NCI-H82 (cell line): ENCODE data around the gene ANKRD40.
A peak's percentile ranks its signal among the peaks of the same experiment; 100 is the strongest.

Experiments
- DNase-seq: peaks from one replicate; lab custom pipeline; 2025; lab: John Stamatoyannopoulos, UW

Gene ANKRD40

DNA sequence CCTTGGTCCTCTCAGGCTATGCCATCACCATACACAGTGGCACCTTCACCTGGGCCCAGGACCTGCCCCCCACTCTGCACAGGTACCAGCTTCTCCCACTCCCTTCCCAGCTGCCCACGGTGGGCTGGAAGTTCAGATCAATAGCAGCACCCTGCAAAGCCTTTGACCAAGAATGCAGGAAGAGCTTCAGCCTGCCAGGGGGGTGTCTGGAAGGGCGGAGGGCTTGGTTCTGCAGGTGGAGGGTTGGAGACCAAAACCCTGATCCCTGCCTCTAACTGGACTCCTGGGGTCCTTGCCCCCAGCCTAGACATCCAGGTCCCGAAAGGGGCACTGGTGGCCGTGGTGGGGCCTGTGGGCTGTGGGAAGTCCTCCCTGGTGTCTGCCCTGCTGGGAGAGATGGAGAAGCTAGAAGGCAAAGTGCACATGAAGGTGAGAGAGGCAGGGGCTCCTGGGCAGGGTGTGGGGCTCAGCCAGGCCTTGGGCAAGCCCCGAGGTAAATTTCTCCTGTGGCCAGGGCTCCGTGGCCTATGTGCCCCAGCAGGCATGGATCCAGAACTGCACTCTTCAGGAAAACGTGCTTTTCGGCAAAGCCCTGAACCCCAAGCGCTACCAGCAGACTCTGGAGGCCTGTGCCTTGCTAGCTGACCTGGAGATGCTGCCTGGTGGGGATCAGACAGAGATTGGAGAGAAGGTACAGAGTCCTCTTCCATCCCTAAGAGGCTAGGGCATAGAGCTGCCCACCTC lies 38.7 kb downstream of the ANKRD40 start:
- DNase-seq, result no peak

DNA sequence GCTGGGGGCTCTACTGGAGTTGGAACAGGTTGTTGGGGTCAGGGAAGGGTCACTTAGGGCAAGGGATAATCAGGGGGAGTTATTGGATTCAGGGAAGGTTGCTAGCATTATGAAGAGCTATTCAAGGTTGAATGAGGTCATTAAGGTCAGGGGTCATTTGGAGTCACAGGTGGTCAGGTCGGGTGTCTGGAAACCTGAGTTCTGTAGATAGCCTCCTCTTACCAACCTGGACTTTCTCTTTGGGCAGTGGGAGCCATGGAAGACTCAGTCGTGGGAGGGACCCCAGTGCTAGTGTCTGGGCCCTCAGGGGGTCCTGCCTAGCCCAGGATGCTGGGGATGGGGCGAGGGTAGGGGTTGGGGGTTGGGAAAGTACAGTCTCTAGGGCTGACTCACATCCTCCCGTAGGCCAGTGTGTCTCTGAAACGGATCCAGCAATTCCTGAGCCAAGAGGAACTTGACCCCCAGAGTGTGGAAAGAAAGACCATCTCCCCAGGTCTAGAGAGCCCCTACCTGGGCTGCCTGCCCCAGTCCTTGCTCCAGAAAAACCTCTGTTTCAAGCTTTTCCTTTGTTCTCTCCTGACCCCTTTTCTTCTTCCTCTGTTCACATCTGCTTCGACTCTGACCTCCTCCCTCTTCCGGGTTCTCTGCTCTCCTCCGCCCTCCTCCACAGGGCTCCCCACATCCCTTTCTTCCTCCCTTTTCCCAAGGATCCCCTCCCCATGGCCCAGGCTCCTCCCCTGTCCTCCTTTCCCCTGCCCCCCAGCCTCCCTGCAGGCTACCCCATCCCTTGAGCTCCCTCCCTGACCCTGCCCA lies 39.5 kb downstream of the ANKRD40 start:
- no peak for DNase-seq

DNA sequence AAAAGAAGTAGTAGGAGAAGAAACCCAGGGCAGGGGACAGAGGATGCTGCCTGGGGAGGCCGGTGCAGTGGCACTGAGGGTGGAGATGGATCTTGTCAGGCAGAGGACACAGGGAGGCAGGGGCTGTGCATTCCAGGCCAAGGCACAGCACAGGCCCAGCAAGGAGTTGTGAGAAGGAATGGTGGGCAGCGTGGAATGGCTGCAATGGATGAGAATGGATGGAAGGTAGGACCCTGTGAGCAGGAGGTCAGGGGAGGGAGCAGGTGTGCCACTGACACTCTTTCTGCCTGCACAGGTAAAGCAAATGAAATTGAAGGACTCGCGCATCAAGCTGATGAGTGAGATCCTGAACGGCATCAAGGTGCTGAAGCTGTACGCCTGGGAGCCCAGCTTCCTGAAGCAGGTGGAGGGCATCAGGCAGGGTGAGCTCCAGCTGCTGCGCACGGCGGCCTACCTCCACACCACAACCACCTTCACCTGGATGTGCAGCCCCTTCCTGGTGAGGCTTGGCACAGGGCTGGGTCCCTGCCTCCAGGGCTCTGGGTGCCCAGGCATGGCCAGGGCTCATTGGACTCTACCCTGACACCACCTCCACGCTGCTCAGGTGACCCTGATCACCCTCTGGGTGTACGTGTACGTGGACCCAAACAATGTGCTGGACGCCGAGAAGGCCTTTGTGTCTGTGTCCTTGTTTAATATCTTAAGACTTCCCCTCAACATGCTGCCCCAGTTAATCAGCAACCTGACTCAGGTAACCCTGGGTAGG lies 40.3 kb downstream of the ANKRD40 start:
- DNase-seq, result no peak

DNA sequence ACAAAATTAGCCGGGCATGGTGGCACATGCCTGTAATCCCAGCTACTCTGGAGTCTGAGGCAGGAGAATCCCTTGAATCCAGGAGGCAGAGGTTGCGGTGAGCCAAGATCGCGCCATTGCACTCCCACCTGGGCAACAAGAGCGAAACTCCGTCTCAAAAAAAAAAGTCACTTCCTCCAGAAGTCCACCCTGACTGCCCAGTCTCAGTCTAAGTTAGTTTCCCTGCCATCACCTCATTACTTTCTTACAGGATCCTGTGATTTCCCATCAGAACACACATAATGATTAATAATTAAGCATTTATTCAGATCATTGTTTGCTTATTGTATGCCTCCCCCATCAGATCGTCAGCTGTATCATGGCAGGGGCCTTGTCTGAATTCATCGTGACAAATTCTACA lies 41.4 kb downstream of the ANKRD40 start:
- no peak for DNase-seq

DNA sequence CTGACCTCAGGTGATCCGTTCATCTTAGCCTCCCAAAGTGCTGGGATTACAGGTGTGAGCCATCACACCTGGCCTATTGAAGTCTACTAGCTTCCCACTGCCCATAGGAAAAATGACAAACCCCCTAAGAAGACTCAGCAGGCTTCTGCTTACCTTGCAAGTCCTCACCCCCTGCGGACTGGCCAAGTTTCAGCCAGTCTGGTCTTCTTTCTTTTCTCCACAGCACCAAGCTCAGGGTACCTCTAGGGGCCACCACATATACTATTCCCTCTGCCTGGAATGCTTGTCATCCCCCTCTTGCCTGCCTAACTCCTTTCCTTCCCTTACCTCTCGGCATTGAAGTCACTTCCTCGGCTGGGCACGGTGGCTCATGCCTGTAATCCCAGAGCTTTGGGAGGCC lies 41.9 kb downstream of the ANKRD40 start:
- no peak for DNase-seq

DNA sequence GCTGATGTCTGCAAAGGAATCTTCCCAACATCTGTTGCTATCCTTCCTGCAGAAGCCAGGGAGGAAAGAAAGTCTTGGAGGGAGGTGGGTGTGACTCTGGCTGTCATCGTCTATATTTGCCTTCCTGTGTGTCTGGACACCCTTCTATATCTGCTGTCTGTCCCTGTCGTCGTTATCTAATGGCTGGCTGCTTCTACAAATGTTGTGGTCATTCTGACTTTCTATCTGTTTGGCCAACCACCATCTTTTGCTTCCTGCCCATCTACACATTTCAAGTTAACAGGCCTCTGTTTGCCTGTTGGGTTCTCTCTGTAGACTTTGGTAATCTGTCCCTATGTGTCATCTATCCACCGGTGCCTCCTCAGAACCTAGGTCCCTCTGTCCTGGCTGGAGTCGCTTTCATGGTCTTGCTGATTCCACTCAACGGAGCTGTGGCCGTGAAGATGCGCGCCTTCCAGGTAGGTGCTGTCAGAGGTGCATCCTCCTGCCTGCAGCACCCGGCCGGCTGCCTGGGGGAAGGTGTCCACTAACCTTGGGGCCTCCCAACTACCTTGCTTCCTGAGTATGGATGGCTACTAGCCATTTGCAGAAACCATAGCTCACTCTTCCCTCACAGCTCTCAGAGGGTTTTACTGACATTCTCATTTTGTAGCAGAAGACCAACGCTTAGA lies 42.8 kb downstream of the ANKRD40 start:
- DNase-seq, result no peak

DNA sequence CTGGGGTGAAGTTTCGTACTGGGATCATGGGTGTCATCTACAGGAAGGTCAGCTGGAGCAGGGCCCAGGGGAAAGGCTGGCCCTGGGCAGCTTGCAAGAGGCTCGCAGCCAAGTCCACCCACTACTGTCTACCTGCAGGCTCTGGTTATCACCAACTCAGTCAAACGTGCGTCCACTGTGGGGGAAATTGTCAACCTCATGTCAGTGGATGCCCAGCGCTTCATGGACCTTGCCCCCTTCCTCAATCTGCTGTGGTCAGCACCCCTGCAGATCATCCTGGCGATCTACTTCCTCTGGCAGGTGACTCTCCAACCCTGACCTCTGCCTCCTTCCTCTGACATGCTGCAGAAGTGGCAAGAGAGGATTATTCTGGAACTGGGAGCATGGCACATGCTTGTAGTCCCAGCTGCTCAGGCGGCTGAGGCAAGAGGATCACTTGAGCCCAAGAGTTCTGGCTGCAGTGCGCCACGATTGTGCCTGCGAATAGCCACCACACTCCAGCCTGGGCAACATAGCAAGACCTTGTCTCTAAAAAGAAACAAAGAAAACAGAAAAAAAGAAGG lies 43.8 kb downstream of the ANKRD40 start:
- no peak for DNase-seq

DNA sequence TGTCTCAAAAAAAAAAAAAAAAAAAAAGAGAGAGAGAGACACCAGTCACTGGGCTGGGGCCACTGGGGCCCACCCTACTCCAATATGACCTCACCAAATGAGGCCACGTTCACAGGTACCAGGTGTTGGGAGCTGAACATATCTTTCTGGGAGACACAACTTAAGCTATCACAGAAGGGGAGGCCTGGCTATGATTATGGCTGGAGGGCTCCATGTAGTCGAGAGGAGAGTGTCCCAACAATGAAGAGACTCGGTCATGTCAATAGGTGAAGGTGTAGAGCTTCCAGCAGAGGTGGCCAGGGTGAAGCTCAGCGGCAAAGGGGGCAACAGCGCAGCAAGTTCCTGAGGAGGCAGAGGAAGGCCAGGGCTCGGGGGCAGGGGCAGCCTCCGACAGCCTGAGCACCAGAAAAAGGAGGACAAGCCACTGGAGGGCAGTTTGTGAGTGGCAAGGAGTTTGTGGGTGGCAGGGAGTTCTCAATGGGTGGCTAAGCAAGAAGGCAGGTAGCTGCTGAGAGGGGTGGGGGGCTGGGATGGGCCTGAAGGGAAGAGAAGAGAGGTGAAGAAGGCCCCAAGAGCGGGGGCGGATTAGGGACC lies 45.0 kb downstream of the ANKRD40 start:
- DNase-seq, result no peak

DNA sequence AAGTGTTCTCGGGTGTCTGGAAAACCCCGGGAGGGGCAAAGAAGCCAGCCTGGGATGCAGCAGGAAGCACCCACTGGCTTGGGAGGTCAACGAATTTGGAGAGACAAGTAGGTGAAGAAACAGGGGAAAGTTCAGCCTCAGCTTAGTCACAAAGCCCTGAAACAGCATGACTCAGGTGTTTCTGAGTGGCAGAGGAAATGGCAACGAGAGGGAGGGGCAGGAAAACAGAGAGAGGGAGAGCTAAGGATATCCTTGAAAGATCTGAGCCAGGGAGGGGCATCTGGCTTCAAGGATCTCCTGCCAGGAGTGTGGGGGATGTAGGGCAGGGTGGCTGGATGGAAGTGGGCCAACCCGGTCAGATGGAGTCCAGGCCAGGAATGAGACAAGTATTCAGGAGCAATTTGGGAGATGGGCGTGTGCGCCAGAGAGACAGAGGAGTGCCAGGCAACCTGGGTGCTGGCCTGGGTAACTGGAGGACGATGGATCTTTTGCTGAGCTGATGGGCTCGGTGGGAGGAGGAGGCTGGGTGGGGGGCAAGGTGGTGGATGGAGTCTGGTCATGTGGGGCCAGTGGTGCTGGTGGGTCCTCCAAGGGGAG lies 45.8 kb downstream of the ANKRD40 start:
- peak; percentile 54 for DNase-seq

DNA sequence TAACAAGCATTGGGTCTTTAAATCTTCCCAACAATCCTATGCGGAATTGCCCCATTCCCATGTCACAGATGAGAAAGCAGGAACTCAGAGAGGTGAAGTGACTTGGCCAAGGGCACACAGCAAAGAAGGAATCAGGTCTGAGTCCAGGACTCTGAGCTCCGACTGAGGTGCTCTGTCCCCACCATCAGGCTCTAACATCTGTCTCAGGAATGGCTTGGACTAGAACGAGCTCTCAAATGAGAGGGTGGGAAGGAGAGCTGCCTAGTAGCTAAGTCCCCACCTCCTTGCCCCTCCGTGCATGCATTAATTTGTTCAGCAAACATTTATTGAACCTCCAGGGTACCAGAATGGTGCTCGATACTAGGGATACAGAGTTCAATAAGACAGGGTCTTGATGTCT lies 46.4 kb downstream of the ANKRD40 start:
- DNase-seq, result no peak

DNA sequence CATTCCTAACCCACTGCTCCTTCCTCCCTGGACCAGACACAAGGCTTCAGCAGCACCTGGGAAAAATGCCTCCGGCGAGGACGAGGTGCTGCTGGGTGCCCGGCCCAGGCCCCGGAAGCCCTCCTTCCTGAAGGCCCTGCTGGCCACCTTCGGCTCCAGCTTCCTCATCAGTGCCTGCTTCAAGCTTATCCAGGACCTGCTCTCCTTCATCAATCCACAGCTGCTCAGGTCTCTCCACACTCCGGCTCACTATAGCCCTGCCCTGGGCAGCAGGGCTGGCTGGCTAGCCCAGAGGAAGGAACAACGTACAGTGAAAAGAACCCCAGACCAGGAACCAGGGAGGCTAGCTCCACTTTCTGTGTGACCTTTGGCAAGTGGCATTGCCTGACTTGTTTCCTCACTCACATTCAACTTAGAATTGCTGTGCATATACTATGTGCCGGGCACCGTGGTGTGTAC lies 46.8 kb downstream of the ANKRD40 start:
- DNase-seq, result no peak

DNA sequence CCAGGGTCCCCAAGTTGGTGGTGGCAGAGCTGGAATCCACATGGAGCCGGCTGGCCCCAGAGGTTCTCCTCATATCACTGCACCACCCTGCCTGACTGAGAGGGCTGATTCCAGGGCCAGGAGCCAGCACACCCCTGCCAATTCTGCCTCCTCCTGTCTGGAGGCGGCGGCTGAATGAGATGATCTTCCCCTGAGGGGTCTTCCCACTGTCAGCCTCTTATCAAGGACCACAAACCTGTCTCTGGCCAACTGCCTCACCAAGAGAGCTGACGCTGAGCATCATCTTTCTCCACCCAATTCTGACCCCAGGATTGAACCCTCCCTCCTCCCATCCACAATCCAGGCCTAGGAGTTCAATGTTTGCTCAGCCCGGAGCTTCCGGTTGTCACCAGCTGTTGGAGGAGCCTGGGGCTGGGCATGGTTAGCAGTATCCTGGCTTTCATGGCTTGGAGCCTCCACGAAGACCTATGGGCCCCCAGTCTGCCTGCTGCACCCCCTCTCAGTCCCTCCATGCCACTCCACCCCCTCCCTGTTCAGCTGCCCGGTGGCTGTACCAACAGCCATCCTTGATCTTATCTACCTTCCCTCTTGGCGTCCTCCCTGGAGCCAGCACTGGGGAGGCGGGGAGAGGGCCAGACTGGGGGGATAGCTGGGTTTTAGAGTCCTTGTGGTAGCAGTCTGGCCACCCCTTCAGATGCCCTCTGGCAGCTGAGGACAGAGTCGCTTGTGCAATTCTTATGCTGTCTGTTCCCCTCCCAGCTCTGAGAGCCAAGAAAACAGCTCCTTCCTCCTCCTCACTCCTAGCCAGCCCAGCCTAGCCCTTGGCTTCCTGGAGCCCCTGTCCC lies 47.5 kb downstream of the ANKRD40 start:
- no peak for DNase-seq

DNA sequence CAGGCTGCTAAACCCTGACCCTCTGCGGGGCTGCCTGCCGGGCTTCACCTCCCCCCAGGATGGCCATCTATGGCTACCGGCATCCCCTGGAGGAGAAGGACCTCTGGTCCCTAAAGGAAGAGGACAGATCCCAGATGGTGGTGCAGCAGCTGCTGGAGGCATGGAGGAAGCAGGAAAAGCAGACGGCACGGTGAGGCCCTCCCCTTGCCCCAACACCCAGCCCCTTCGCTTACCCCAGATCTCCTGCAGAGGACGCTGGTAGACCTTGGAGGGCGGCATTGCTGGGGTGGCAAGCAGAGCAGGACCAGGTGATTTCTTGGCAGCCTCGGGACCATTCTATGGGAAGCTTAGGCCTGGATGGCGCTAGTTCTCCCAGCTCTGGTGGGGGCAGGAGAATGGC lies 48.5 kb downstream of the ANKRD40 start:
- no peak for DNase-seq

DNA sequence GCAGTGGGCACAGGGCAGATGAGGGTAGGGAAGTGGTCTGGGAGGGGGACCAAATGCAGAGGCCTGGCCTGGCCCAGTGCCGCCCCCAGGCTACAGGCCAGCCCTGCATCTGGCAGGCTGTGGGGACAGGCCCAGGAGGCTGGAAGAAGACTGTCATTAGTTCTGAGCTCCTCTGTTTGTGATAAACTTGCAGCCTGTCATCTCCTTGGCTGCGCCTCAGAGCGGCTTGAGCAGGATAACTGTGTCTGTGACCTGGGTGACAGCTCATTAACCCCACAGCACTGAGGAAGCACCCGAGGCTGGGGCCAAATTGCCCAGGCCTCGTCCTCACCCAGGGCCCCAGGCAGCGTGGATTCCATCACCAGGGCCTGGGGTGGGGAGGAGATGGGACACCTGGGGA lies 49.1 kb downstream of the ANKRD40 start:
- DNase-seq, result no peak

DNA sequence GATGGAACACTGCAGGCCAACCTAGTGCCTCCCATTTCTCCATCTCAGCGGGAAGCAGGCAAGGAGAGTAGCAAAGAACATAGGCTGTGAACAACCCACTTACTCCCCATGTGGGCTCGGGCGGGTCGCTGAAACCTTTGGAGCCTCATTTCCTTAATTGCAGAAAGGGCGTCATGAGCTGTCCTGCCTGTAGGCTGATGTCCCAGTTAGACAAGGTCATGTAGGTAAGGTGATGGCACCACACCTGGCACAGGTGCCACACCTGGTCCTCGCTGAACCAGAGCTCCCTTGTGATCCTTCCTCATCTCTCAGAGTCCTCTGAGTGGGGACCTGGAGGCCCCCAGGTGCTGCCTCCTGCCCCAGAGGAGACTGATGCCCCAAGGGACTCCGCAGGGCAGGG lies 50.1 kb downstream of the ANKRD40 start:
- no peak for DNase-seq

DNA sequence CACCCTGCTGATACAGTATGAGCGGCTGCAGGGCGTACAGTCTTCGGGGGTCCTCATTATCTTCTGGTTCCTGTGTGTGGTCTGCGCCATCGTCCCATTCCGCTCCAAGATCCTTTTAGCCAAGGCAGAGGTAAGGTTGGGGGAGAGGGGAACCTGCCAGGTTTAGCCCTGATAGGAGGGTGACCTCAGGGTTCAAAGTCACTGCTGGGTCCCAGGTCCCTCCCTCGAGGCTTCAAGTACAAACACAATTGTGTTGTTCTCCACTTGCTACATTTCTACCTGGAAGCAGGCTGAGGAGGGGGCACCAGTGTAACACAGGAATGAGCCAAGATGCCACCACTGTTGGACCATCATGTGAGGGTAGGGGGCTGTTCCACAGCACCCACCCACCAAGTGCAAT lies 50.7 kb downstream of the ANKRD40 start:
- no peak for DNase-seq

DNA sequence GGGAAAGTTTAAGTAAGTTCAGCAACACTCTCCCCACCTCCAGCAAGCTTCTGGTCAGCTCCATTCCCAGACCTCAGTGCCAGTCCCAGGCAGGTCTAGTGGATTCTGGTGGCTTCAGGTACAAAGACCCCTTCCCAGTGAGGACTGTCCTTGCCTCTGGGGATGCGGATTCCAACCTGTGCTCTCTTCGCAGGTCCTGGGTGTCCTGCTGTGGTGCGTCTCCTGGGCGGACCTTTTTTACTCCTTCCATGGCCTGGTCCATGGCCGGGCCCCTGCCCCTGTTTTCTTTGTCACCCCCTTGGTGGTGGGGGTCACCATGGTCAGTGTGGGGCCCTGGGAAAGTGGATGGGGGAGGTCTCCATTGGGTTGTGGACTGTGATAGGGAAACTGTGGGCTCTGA lies 51.2 kb downstream of the ANKRD40 start:
- DNase-seq, result no peak

DNA sequence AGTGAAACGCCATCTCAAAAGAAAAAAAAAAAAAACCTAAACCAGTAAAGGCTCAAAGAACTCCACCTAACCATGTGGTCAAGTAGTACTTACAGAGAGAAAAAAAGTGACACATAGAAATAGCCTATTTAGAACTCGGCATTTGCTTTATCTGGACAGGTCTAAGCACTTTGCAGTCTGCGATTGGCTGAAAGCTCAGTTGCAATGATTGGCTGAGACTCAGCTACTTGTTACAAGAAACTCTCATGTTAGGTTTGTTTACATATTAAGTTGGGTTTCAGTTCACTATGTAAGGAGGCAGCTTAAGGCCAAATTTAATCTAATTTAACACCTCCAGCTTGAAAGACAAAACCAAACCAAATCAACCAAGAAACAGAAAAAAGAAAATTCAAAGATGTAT lies 54.0 kb downstream of the ANKRD40 start:
- no peak for DNase-seq

DNA sequence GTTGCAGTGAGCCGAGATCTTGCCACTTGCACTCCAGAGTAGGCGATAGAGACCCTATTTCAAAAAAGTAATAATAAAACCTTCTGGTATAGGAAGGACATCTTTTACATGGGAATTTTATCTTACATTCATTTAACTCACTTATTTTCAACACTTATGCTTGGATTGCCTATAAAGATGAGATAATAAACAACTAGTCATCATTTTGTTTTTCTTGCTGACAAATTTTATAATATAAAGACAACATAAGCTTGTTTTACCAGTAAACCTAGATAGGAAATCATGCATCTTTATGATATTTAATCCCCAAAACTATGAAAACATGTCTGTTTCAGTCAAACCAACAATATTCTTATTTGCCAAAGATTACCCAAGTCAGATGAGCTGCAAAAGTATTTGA lies 56.1 kb downstream of the ANKRD40 start:
- DNase-seq, result no peak
